ENCODE data around the gene IRF2. TPM values are rescaled to one million over a fixed set of nuclear protein-coding genes. Genes with fewer than 3 reads are reported as not detected.

IRF2 gene
- total RNA-seq, 2 donors from 2014 or later: 17.3 to 24.6 TPM

GRCh38 chr4:184369871-184370270 is 104.5 kb downstream of the IRF2 start:
- Histone ChIP-seq H3K27me3 (ENCODE audit: control insufficient read depth, insufficient read depth, low read length, poor library complexity, severe bottlenecking) (no peaks in the 10 kb centered on the region), H3K27ac (ENCODE audit: low read depth, low read length) (no peak overlapping the region), H3K9ac (ENCODE audit: extremely low read depth, low read length, poor library complexity, severe bottlenecking) (no peak overlapping the region), H3K4me3 (ENCODE audit: low read length) (no peak overlapping the region), H3K9me3 (ENCODE audit: control insufficient read depth, low read length) (no peaks in the 10 kb centered on the region), H3K4me1 (ENCODE audit: control insufficient read depth, insufficient read depth, low read length) (no peaks in the 10 kb centered on the region), H3K36me3 (ENCODE audit: control insufficient read depth, insufficient read depth, low read length) (no peaks in the 10 kb centered on the region)
- TF ChIP-seq CTCF (conservative IDR thresholded peaks at IDR 0.05): no peak
- Mint-ChIP-seq H3K36me3 (ENCODE audit: low read depth) (no peaks in the 10 kb centered on the region), H3K9me3 (peaks cover 3% of the 10 kb centered on the region), H3K4me3 (no peak overlapping the region), H3K27me3 (ENCODE audit: insufficient read depth) (no peaks in the 10 kb centered on the region), H3K4me1 (peaks cover 2% of the 10 kb centered on the region), H3K27ac (no peak overlapping the region)
- 93 to 100% methylated on average over 1 to 3 of the region's 3 CpGs for WGBS, 2 experiments (ENCODE audit: insufficient coverage in 1 of 2, insufficient read length in 1 of 2)
- no peak for DNase-seq

DNA sequence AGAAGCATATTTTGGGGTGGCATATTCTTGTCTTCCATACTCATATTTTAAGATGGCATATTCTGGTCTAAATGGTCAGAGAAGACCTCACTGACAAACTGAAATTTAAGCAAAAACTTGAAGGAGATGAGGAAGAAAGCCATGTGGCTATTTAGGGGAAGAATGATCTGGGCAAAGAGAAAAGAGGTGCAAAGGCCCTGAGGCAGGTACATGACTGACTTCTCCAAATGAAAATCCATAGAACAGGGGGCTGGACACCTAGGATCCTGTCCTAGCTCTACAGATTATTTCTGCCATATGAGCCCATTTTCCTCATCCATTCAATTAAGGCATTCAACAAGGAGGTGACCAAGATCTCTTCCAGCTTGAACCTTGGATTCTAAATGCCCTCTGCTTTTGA is 105.6 kb downstream of the IRF2 start:
- Mint-ChIP-seq H3K9me3 (peaks cover 3% of the 10 kb centered on the region), H3K4me1 (peaks cover 6% of the 10 kb centered on the region), H3K27ac (no peak overlapping the region), H3K27me3 (ENCODE audit: insufficient read depth) (no peaks in the 10 kb centered on the region), H3K36me3 (ENCODE audit: low read depth) (no peaks in the 10 kb centered on the region), H3K4me3 (no peak overlapping the region)
- Histone ChIP-seq H3K9ac (ENCODE audit: extremely low read depth, low read length, poor library complexity, severe bottlenecking) (no peak overlapping the region), H3K27me3 (ENCODE audit: control insufficient read depth, insufficient read depth, low read length, poor library complexity, severe bottlenecking) (no peaks in the 10 kb centered on the region), H3K4me1 (ENCODE audit: control insufficient read depth, insufficient read depth, low read length) (no peaks in the 10 kb centered on the region), H3K36me3 (ENCODE audit: control insufficient read depth, insufficient read depth, low read length) (no peaks in the 10 kb centered on the region), H3K27ac (ENCODE audit: low read depth, low read length) (no peak overlapping the region), H3K9me3 (ENCODE audit: control insufficient read depth, low read length) (no peaks in the 10 kb centered on the region), H3K4me3 (ENCODE audit: low read length) (no peak overlapping the region)
- no peak for TF ChIP-seq CTCF (conservative IDR thresholded peaks at IDR 0.05)
- no peak for DNase-seq

- Mint-ChIP-seq H3K27me3 (ENCODE audit: insufficient read depth) (no peaks in the 10 kb centered on the region), H3K4me1 (peaks cover 6% of the 10 kb centered on the region), H3K9me3 (peaks cover under 1% of the 10 kb centered on the region), H3K36me3 (ENCODE audit: low read depth) (no peaks in the 10 kb centered on the region), H3K27ac (no peak overlapping the region), H3K4me3 (no peak overlapping the region)
- Histone ChIP-seq H3K4me3 (ENCODE audit: low read length) (no peak overlapping the region), H3K4me1 (ENCODE audit: control insufficient read depth, insufficient read depth, low read length) (no peaks in the 10 kb centered on the region), H3K27me3 (ENCODE audit: control insufficient read depth, insufficient read depth, low read length, poor library complexity, severe bottlenecking) (no peaks in the 10 kb centered on the region), H3K9me3 (ENCODE audit: control insufficient read depth, low read length) (no peaks in the 10 kb centered on the region), H3K27ac (ENCODE audit: low read depth, low read length) (no peak overlapping the region), H3K36me3 (ENCODE audit: control insufficient read depth, insufficient read depth, low read length) (no peaks in the 10 kb centered on the region), H3K9ac (ENCODE audit: extremely low read depth, low read length, poor library complexity, severe bottlenecking) (no peak overlapping the region)
- 94 to 96% methylated on average over 2 to 3 of the region's 3 CpGs for WGBS, 2 experiments (ENCODE audit: insufficient coverage in 1 of 2, insufficient read length in 1 of 2)
- TF ChIP-seq CTCF (conservative IDR thresholded peaks at IDR 0.05): no peak
- DNase-seq: peak; percentile 15
Observed at GRCh38 chr4:184368290-184368689, 106.1 kb downstream of the IRF2 start.

Data from endodermal cell (in vitro differentiated cells).